Mononuclear cell (primary cell): ENCODE data around the gene FLOT1. TPM values are rescaled to one million over a fixed set of nuclear protein-coding genes. Genes with fewer than 3 reads are reported as not detected.

Experiments
- H3K27me3 ChIP-seq: 2 replicates; pipeline ENCODE4 v1.6.0; 2011; ENCODE audit warnings: low read length, control low read depth; ENCODE audit not compliant: insufficient read depth
- H3K4me1 ChIP-seq: 2 replicates; pipeline ENCODE4 v1.5.1; 2011; ENCODE audit warnings: mild to moderate bottlenecking, low read length, control low read depth; ENCODE audit not compliant: insufficient read depth
- H3K4me3 ChIP-seq: 2 replicates; pipeline ENCODE4 v1.5.1; 2011; ENCODE audit warnings: mild to moderate bottlenecking, low read length, moderate library complexity
- H3K9me3 ChIP-seq: 2 replicates; pipeline ENCODE4 v1.5.1; 2011; ENCODE audit warnings: low read depth, mild to moderate bottlenecking, control low read depth, low read length
- total RNA-seq: library from RNA; depleted of rRNA; stranded (reverse); fragments of >200 nt; gene quantifications from one replicate; pipeline ENCODE4 v1.2.3, GENCODE V29; 2012

The FLOT1 gene
- total RNA-seq, 1 donor = 68.1 TPM

DNA sequence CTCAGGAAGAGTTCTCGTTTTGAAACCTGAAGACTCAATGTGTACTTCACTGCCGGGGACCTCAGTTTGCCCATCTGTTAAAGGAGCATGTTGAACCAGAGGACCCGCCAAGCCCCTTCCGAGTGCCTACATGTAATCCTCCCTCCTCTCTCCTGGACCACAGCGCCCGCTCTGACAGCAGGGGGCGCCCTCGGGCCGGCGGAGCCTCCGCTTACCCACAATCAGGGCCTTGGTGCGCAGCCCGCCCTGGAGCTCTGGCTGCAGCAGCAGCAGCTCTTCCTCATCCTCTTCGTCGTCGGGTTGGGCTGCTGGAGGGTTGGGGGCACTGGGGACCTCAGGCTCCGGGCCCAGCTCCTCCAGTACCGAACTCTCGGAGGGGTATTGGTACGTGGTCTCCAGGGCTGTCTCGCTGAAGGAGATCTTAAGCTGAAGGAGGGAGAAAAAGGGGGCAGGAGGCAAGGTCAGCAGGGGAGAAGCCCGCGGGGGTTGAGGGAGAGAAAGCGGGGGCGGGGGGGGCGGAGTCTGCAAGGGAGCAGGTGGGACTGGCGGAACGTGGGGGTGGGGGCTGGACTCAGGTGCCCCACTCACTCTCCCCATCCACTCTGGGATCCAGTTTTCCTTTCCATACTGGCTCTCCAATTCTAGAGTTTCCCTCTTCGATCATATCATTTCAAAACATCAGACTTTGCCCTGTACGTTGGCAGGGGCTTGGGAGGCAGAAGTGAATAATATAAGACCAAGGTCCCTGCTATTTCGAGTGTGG, 63.3 kb downstream of the FLOT1 start:
- Histone ChIP-seq H3K9me3 (no peaks in the 10 kb centered on the region), H3K27me3 (no peaks in the 10 kb centered on the region), H3K4me3 (peak overlapping the region; percentile 94), H3K4me1 (peaks cover 49% of the 10 kb centered on the region)

Other genes with a start within 250 kb of the FLOT1 start
- gene GNL1, start 186.2 kb downstream of the FLOT1 start, total RNA-seq = 40.8 TPM
- gene PRR3, start 185.4 kb downstream of the FLOT1 start, total RNA-seq = 6.8 TPM
- 30.5 TPM for gene ABCF1, start 171.2 kb downstream of the FLOT1 start, total RNA-seq
- gene PPP1R10, start 125.4 kb downstream of the FLOT1 start, total RNA-seq = 166 TPM
- gene MRPS18B, start 124.8 kb downstream of the FLOT1 start, total RNA-seq = 31.3 TPM
- 0.94 TPM for gene ATAT1, start 115.8 kb downstream of the FLOT1 start, total RNA-seq
- 12.5 TPM for gene C6orf136, start 95.6 kb downstream of the FLOT1 start, total RNA-seq
- 8.2 TPM for gene DHX16, start 69.7 kb downstream of the FLOT1 start, total RNA-seq
- gene PPP1R18, start 56.0 kb downstream of the FLOT1 start, total RNA-seq = 81.8 TPM
- gene NRM, start 51.7 kb downstream of the FLOT1 start, total RNA-seq = 4.5 TPM
- 6.4 TPM for gene MDC1, start 25.4 kb downstream of the FLOT1 start, total RNA-seq
- gene TUBB, start 22.3 kb downstream of the FLOT1 start, total RNA-seq = 99.5 TPM
- 546 TPM for gene IER3, start 1.9 kb upstream of the FLOT1 start, total RNA-seq
- gene DDR1, start 141.8 kb upstream of the FLOT1 start, total RNA-seq = 2.5 TPM
- gene GTF2H4, start 165.5 kb upstream of the FLOT1 start, total RNA-seq = 2.8 TPM
- 10.0 TPM for gene VARS2, start 171.6 kb upstream of the FLOT1 start, total RNA-seq
- not detected for gene SFTA2, start 189.5 kb upstream of the FLOT1 start, total RNA-seq
- gene MUCL3, start 198.3 kb upstream of the FLOT1 start, total RNA-seq = not detected
- not detected for gene MUC21, start 241.0 kb upstream of the FLOT1 start, total RNA-seq